ENCODE results near the gene ENTPD5. TPM values are rescaled to one million over a fixed set of nuclear protein-coding genes. Genes with fewer than 3 reads are reported as not detected.

ENTPD5 gene
- 17.4 and 21.1 TPM in 2 replicates for total RNA-seq

GRCh38 chr14:74018586-74019407 lies at the start of gene ENTPD5, which contains the start of gene BBOF1:
TSS of gene ENTPD5 (minus strand) at chr14:74019288. CDS start at chr14:73988102, 31,186 bp downstream.
TSS of gene BBOF1 (plus strand) at chr14:74019349. CDS start at chr14:74019479, 130 bp downstream.

DNA sequence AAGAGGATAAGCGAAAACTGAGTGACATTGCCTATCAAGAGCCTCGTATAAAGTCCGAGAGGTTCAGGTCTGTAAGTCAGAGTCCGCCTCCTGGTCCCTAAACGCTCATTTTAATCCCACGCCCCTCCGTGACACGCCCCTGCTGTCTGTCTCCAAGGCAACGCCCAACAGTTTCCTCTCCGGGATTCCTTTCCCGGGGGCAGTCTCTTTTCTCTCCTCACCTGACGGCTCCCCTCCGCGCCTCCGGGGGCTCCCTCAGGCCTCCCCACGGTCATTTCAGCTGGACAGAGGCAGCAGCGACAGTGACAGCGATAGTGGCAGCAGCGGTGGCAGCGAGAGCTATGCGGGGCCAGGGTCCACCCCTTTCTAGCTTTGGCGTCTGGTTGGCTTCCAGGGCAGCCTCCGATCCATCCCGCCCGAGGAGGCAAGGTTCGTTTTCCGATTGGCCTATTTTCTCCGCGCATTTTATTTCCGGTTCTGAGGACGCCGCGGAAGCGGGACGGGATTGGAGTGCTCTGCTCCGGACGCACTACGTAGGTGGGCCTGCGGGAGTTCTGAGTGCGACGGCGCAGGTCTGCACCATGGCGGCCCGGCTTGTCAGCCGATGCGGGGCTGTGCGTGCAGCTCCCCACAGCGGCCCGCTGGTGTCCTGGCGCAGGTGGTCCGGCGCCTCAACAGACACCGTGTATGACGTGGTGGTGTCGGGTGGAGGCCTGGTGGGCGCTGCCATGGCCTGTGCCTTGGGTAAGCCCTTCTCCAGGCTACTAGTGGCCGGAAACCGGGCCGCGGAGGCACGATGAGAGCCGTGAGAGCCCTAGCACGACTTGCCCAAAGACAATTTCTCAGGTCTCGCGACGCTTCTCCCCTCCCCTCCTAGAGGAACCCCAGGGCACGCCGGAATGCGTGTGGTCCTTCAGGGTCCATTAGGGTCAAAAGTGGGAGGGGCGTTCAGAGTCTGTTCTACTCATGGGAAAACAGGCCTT lies 69.0 kb downstream of the ENTPD5 start, which contains the start of the genes COQ6 and FAM161B:
Gene COQ6 (plus strand): TSS at position 551 of the 983 bp plus-strand sequence. CDS start 31 bp downstream, at position 582.
Gene FAM161B (minus strand): TSS at position 343 of the 983 bp plus-strand sequence. CDS start 68 bp downstream, at position 275.

Other genes starting within 250 kb of the ENTPD5 start
- 6.5 and 9.0 TPM in 2 replicates for gene PTGR2, start 167.5 kb downstream of the ENTPD5 start, total RNA-seq
- gene ZNF410, start 132.4 kb downstream of the ENTPD5 start, total RNA-seq = 74.5 and 171 TPM in 2 replicates
- gene FAM161B, start 69.2 kb downstream of the ENTPD5 start, total RNA-seq = 2.1 and 2.8 TPM in 2 replicates
- gene COQ6, start 69.0 kb downstream of the ENTPD5 start, total RNA-seq = 13.5 and 15.4 TPM in 2 replicates
- gene BBOF1, start 61 bp upstream of the ENTPD5 start, total RNA-seq = 1.7 and 2.9 TPM in 2 replicates
- 16.9 and 29.4 TPM in 2 replicates for gene ALDH6A1, start 65.2 kb upstream of the ENTPD5 start, total RNA-seq
- gene LIN52, start 65.7 kb upstream of the ENTPD5 start, total RNA-seq = 6.4 and 16.4 TPM in 2 replicates
- not detected in 2 replicates for gene VSX2, start 220.2 kb upstream of the ENTPD5 start, total RNA-seq